Lower leg skin (tissue), 4 donors: ENCODE results near the gene CDK16. TPM values are rescaled to one million over a fixed set of nuclear protein-coding genes. Genes with fewer than 3 reads are reported as not detected.

Experiments used
- DNase-seq, 2 donors: peaks; one replicate each; pipeline ENCODE4 v3.0.0-alpha.2; 2019; ENCODE audit warnings: low spot score in 2 of 2
- H3K4me3 ChIP-seq: fragments of 200-600 bp; sonication (generic); 2 replicates; pipeline ENCODE4 v1.5.1; 2017; ENCODE audit warnings: mild to moderate bottlenecking, low read depth; ENCODE audit not compliant: poor library complexity, severe bottlenecking
- CTCF ChIP-seq, 3 donors: fragments of 450-650 bp; IDR thresholded peaks; one replicate each; pipeline ENCODE4 v1.5.1; 2016; ENCODE audit warnings: antibody characterized with exemption in 3 of 3, mild to moderate bottlenecking in 3 of 3, moderate library complexity in 2 of 3
- POLR2A ChIP-seq, 2 donors: fragments of 450-650 bp; IDR thresholded peaks; one replicate each; pipeline ENCODE4 v1.6.1; 2016 to 2017; ENCODE audit warnings: antibody characterized with exemption in 2 of 2, mild to moderate bottlenecking in 1 of 2, moderate library complexity in 1 of 2
- WGBS, 2 donors: methylation state at CpG; one replicate each; pipeline ENCODE4 v1.1.5; 2018; 5-methylcytosine and 5-hydroxymethylcytosine counted together
- intact Hi-C: fragments of 100-400 bp; cut with DNase I; formaldehyde crosslinking; loops from one replicate; pipeline ENCODE4 v1.15.0; 2023; ENCODE audit warnings: low total_unique reads
- total RNA-seq, 4 donors: library from RNA; depleted of rRNA; stranded (reverse); fragments of >200 nt; gene quantifications; one replicate each; pipeline ENCODE4 v1.1.0, GENCODE V29; 2016

CDK16 gene
- total RNA-seq, 4 donors from 2014 or later: 57.7 to 98.0 (median 73.5) TPM

DNA sequence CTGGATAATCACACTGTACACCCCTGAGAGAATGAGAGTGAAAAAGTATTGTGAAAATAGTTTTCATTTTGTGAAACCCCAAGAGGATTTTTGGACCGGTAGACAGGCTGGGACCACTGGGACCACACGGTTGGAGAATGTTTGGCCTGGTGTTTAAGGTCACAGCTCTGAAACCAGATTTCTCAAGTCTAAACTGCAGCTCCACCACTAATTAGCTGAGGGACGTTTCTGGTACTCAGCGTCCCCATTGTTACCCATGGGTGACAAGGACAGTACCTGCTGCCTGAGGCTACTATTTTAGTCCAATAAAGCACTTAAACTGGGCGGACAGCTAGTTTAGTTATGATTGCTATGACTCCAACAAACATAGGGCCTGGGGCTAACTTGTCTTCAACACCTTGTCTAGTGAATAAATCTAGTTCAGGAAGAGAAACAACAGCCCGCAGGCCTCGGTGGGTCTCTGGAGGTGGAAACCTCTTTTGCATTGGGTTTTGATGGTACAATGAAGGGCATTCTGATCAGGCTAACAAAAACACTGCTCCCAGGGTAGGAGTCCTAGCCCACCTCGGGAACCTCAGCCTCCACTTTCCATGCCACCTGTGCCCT lies 13.8 kb downstream of the CDK16 start:
- 53 to 67% methylated on average over 6 to 8 of the region's 8 CpGs for WGBS, 2 donors
- no peak for DNase-seq
- TF ChIP-seq POLR2A (IDR thresholded peaks at IDR 0.05): no peak
- no peak overlapping the region for H3K4me3 ChIP-seq
- intact Hi-C loops: no loop called here

- peak within 1 kb of the TSS; percentile 34 for H3K4me3 ChIP-seq
- peak in 1 of 2 donors; percentile 28 for TF ChIP-seq POLR2A (IDR thresholded peaks at IDR 0.05)
- no peak for TF ChIP-seq CTCF (IDR thresholded peaks at IDR 0.05)
- 2 to 29% methylated on average over 12 to 40 of the region's 46 CpGs for WGBS, 2 donors
- intact Hi-C loops: no loop called here
- DNase-seq: peak in 1 of 2 donors; percentile 87
Measured at GRCh38 chrX:47232803-47233332, 14.4 kb downstream of the CDK16 start, which contains the start of gene USP11. USP11 (plus strand) TSS chrX:47233009; CDS start chrX:47233044, 35 bp downstream.

DNA sequence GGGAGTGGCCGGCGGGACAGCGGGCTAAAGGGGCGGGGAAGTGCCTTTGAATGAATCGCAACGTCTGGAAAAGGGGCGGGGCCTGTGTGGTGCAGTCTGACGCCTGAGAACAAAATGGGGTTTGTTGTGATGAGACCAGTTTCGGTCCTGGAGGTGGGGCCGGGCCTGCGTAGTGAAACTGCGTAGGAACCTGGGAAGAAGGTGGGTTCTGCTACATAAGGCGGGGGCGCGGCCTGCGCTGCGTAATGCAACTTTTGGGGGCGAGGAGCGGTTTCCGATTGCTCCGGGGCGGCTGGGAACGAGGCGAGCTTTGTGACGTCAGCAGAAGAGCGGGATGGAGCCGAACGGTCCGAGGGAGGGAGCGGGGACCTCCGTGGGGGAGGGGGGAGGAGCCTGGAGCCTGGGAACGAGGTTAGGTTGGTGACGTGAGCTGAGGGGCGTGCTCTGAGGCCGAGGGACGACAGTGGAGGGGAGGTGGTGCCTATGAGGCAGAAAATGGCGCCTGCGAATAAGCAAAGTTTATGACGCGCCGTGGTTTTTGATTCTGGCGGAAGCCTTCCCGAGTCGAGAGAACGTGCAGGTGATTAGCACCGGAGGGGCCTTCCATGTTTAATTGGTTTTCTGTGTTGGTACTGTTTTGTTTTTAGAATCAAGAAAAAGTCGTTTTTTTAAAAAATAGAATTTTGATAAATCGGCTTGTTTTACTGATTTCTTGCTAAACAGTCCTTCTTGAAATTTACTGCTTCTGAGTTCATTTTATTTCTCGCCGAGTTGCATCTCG lies 15.0 kb downstream of the CDK16 start:
- TF ChIP-seq POLR2A (IDR thresholded peaks at IDR 0.05): no peak
- TF ChIP-seq CTCF (IDR thresholded peaks at IDR 0.05): no peak
- WGBS, 2 donors: 1 to 18% methylated on average over 41 to 51 of the region's 51 CpGs
- intact Hi-C loops: no loop called here

DNA sequence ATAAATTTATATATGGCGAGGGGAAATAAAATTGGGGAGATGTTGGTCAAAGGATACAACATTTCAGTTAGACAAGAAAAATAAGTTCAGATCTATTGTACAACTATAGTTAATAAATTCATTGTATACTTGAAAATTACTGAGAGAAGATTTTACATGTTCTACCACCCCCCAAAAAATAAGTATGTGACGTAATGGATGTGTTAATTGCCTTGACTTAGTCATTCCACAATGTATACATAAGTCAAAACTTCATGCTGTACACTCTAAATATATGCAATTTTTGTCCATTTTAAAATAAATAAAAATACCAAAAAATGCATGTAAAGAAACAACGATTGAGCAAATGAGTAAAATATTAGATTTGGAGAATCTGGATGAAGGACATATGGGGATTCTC lies 16.1 kb downstream of the CDK16 start:
- intact Hi-C loops: no loop called here
- TF ChIP-seq CTCF (IDR thresholded peaks at IDR 0.05) (no peak), POLR2A (IDR thresholded peaks at IDR 0.05) (no peak)
- DNase-seq: no peak
- WGBS, 2 donors: 42 to 56% methylated on average over 3 of the region's 3 CpGs
- H3K4me3 ChIP-seq: no peak overlapping the region

More for the DNA sequence above, 15.0 kb downstream of the CDK16 start:
- no peak overlapping the region for H3K4me3 ChIP-seq
- DNase-seq: peak; percentile 93 to 98

GRCh38 chrX:47235691-47236103 lies 17.2 kb downstream of the CDK16 start:
- TF ChIP-seq CTCF (IDR thresholded peaks at IDR 0.05) (no peak), POLR2A (IDR thresholded peaks at IDR 0.05) (no peak)
- no peak overlapping the region for H3K4me3 ChIP-seq
- whole genome bisulfite sequencing, 2 donors: 54 to 73% methylated on average over 4 of the region's 4 CpGs
- intact Hi-C loops: no loop called here
- DNase-seq: no peak

DNA sequence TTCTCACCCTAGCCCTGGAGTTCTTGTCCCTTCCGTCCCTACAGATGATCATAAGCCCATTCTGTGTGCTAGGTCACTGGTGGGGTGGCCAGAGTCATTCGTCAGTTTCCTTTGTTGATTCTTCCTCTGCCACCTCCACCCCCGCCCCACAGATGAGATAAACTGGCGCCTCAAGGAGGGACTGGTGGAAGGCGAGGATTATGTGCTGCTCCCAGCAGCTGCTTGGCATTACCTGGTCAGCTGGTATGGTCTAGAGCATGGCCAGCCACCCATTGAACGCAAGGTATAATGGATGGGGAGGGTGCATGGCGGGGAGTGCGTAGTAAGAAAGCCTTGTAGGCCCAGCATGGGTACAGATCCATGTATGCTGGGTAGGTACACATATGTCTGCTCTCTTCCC lies 20.7 kb downstream of the CDK16 start:
- WGBS, 2 donors: 79 to 93% methylated on average over 5 to 8 of the region's 8 CpGs
- DNase-seq: peak in 1 of 2 donors; percentile 64
- TF ChIP-seq CTCF (IDR thresholded peaks at IDR 0.05): no peak
- TF ChIP-seq POLR2A (IDR thresholded peaks at IDR 0.05): no peak
- no peak overlapping the region for H3K4me3 ChIP-seq
- intact Hi-C loops: no loop called here
